Keratinocyte (primary cell): ENCODE results near the gene KRT5.

Source experiments
- CTCF ChIP-seq, 3 experiments: IDR thresholded peaks in 1 of 3; conservative IDR thresholded peaks in 1 of 3; optimal IDR thresholded peaks in 1 of 3; 2 replicates in 2 of 3; 3 replicates in 1 of 3; pipeline versions ENCODE3 to v1.5.1; 2011; ENCODE audit warnings: low read length in 3 of 3, mild to moderate bottlenecking in 3 of 3, moderate library complexity in 2 of 3, control low read depth in 1 of 3, inconsistent platforms in 1 of 3; ENCODE audit not compliant: insufficient read depth in 2 of 3; ENCODE audit errors: extremely low read depth in 1 of 3
- EZH2 ChIP-seq: IDR thresholded peaks from one replicate; pipeline ENCODE4 v1.6.1; 2012; ENCODE audit warnings: inconsistent platforms, mild to moderate bottlenecking, low read length, moderate library complexity

DNA sequence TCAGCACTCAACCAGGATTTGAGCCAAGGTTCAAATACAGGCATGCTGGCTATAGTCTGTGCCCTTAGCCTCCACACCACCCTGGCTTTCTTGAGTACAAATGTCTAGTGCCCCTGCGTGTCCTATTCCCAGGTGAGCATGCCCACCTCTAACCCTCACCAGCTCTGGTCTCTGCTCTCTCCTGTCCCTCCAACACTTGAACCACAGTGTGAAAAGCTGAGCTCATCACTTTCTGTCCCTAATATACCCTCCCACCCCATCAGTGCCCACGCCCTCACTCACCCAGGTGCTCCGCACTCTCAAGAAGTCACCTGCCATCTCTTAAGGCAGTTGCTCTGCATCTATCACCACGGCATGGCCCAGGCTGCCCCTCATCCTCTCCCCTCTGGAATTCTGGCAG, 39.8 kb upstream of the KRT5 start:
- TF ChIP-seq CTCF (optimal IDR thresholded peaks at IDR 0.05 in 1 of 3, IDR thresholded peaks at IDR 0.05 in 1 of 3, conservative IDR thresholded peaks at IDR 0.05 in 1 of 3; ENCODE audit: extremely low read depth in 1 of 3, insufficient read depth in 2 of 3, low read length in 3 of 3) (no peak), EZH2 (no peak)
